Ramos (cell line): ENCODE results near the gene AVPR1B.
"Not testable (repeated sequence)": the region's sequence is repeated elsewhere in the genome, so short reads cannot be mapped to it uniquely, and the experiment has no call there.

Experiments used
- in situ Hi-C: fragments of 300-500 bp; cut with MboI; formaldehyde crosslinking; loops from one replicate; pipeline ENCODE4 v1.14.3; 2022; ENCODE audit warnings: low sequenced_read_pairs; ENCODE audit not compliant: unreplicated experiment

AVPR1B gene

GRCh38 chr1:206089341-206089740, 27.8 kb downstream of the AVPR1B start:
- in situ Hi-C loops = no loop called here

- in situ Hi-C loops = no loop called here
Measured at GRCh38 chr1:206087091-206087490, 30.1 kb downstream of the AVPR1B start.

GRCh38 chr1:206083750-206084149, 33.4 kb downstream of the AVPR1B start:
- in situ Hi-C loops = no loop called here

DNA sequence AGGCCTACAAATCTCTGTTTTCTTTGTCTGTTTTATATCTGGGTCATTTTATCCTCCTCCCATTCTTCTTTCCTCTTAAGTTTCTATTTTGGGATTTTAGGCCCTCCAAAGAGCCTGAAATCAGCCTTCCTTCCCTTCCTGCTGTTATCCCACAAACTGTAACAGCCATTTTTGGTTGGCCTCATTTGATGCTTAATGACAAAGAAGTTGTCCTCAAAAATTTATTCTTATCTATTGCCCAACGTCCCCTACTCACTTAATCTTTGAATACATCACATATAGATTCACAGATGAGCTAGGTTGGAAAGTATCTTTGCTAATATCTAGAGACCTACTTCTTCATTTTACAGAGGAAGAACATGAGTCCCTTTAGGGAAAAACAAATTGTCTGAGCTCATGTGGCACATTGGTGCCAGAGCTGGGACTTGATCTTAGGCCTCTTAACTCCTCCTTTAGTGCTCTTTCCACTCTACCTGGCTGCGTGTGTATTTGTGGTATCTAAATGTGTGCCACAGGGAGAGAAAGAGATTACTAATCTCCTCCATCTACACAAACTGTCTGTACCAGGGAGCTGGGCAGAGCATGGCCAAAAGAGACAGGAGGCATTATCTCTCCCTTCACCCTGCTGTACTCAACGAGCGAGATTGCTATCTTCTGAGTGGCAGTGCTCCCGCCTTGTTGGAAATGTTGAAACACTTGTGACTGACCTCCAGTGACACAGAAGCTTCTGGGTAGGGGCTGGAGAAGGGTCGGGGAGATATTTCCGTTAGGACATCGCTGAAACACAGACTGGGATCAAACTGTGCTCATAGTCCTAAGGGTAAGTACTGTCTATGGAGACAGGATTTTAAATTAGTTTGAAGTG, 34.1 kb downstream of the AVPR1B start:
- in situ Hi-C loops = no loop called here

- in situ Hi-C loops = no loop called here
Measured at GRCh38 chr1:206081856-206082255, 35.3 kb downstream of the AVPR1B start.

DNA sequence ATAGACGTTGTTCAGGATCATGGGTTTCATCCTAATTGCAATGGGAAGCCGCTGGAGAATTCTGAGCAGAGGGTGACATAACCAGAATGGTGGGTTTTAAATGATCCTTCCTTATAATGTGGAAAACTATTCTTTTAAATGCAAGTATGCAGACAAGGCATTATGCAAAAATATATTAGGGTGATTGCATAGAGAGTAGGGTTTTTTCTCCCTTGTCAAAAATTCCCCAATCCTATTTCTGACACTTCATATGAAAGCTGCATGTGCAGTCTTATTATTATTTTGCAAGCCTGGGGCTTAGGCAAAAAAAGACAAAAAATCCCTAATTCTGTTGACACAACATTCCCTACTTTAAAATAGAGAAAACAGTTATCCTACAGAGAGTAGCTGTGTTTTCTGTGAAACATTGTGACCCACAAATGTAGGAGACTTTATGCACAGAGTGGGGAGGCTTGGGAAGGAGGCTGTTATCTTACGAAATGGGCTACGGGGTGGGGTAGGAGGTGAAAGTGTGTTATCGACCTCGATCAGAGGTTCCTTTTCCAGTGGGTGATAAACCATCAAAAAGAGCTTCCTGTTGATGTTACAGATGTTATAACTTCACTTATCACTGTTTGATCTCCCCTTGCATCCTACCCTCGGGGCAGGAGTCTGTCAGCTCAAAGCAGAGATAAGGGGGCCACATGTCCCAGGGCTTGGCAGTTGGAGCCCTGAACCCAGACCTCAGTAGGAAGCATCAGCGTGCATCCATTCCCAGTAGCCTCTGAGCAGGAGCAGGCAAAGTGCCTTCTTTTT, 37.0 kb downstream of the AVPR1B start:
- in situ Hi-C loops = no loop called here

- in situ Hi-C loops = no loop called here
Measured at GRCh38 chr1:206079135-206079534, 38.1 kb downstream of the AVPR1B start.

GRCh38 chr1:206075786-206076755, 41.1 kb downstream of the AVPR1B start:
- in situ Hi-C loops = no loop called here

DNA sequence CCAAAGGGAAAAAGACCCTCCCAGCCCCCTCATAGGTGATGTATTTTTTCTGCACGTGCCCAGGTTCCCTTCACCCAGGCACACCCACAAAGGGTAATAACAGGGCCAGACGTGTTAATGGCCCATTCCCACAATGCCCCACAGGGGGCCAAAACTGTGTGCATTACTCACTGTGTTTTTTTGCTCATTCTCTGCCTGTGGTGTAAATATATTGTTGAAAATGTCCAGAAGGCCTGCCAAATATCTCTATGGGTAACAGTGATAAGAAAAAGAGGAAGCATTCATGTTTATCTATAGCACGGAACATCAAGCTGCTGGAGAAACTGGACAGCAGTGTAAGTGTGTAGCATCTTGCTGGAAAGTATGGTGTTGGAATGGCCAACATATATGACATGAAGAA, 42.3 kb downstream of the AVPR1B start:
- in situ Hi-C loops = no loop called here

DNA sequence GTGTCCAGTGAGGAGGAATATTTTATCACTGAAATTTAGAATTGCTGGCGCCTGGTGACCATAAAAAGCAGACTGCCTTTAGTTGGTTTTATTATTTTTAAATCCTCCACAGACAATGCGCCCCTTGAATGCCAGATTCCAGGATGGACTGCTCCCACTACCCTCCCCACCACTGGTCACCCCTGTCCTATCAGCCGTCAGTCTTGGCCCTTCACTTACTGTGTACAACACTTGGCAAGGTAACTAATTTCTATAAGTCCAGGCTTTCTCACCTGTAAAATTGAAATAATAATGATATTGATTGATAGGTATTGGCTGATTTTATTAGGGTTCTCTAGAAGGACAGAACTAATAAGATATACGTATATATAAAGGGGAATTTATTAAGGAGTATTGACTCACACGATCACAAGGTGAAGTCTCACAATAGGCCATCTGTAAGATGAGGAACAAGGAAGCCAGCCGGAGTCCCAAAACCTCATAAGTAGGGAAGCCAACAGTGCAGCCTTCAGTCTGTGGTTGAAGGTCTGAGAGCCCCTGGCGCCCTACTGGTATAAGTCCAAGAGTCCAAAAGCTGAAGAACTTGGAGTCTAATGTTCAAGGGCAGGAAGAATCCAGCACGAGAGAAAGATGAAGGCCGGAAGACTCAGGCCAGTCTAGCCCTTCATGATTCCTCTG, 46.4 kb downstream of the AVPR1B start:
- in situ Hi-C loops = no loop called here

GRCh38 chr1:206068314-206068713, 48.9 kb downstream of the AVPR1B start:
- in situ Hi-C loops = no loop called here

DNA sequence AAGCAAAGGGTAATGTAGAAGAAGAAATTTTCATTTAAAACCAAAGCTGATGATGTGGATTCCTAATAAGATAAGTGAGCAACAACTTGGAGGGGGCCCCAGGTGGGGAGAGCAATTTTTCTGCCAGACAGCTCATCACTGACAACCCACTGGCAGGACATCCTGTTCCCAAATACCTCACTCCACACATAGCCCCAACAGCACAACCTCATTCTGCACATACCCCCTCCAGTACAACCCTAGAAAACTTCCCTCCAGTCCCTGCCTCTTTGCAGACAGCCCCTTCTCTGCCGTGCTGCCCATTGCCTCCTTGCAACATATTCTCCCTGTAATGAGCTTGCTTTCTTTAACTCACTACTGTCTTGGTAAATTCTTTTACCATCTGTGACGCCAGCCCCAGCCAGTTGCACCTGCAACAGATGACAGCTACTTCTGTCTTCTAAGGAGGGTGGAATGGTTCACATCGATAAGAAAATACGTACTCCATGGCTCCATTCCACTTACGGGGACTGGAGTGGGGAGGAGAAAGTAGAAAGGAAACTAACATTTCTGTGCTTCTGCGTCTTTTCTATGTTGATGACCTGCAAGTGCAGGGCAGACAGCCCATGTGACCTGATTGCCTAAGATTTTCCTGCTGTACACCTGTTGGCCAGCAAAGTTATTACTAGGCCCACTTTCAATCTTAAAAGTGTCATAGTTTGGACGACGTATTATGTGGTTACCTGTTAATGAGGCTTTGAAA, 49.5 kb downstream of the AVPR1B start:
- in situ Hi-C loops = no loop called here

DNA sequence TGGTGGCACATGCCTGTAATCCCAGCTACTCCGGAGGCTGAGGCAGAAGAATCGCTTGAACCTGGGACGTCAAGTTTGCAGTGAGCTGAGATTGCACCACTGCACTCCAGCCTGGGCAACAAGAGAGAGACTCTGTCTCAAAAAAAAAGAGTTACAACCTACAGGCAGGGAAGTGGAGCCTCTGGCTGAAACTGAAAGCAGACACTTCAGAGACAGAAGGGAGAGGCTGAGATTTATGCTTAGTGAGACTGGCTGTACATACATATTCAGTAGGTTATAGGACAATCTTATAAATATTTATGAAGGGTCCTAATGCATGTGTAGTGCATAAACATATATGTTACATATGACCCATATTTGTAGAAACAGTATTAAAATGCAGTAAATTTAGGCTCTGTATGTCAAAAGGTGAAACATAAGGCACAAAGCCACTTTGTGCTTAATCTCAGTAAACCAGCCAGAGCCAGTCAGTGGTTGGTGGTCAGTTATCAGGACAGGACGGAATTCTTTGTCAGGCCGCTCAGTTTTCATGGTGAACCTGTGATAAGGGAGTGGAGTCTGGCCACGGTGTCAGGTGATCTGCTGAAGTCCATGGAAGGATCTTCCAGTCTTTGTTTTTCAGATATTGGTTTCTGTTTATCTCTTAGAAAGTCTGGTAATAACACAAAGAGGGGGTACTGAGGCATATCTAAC, 50.6 kb downstream of the AVPR1B start:
- in situ Hi-C loops = no loop called here

DNA sequence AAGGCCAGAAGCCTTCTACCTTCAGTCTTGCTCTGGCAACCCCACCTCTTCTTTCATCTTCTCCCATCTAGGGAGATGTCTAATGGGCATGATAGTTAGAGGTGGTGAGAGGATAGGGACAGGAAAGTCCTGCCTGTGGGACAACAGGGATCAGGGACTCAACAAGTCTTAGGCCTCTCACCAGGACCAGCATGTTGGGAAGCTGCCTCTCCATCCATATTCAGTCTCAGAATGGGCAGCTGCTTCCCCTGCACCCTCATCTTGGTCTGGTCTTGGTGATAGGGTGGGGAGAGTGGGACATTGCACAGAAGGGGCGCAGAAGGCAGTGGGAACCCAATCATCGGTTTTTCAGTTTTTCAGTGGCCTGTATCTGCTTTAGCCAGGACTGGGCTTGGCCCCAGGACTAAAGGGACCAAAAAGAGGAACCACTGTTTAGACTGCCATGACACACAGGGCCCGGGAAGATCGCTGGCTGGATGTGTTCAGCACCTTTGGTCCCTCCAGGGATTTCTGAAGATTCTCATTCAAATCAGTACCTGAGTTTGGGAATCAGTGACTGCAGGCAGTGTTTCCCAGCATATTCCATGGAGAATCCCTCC, 51.5 kb downstream of the AVPR1B start:
- in situ Hi-C loops = no loop called here

DNA sequence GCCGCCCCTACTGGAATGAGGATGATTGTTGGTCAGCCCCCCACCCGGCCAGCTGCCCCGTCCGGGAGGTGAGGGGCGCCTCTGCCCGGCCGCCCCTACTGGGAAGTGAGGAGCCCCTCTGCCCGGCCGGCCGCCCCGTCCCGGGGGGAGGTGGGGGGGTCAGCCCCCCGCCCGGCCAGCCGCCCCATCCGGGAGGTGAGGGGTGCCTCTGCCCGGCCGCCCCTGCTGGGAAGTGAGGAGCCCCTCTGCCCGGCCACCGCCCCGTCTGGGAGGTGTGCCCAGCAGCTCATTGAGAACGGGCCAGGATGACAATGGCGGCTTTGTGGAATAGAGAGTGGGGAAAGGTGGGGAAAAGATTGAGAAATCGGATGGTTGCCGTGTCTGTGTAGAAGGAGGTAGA, 52.7 kb downstream of the AVPR1B start:
- in situ Hi-C loops = not testable (repeated sequence)

DNA sequence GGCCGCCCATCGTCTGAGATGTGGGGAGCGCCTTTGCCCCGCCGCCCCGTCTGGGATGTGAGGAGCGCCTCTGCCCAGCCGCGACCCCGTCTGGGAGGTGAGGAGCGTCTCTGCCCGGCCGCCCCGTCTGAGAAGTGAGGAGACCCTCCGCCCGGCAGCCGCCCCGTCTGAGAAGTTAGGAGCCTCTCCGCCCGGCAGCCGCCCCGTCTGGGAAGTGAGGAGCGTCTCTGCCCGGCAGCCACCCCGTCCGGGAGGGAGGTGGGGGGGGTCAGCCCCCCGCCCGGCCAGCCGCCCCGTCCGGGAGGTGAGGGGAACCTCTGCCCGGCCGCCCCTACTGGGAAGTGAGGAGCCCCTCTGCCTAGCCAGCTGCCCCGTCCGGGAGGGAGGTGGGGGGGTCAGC, 53.2 kb downstream of the AVPR1B start:
- in situ Hi-C loops = not testable (repeated sequence)

GRCh38 chr1:206062464-206062863, 54.7 kb downstream of the AVPR1B start:
- in situ Hi-C loops = no loop called here

- in situ Hi-C loops = no loop called here
Measured at GRCh38 chr1:206060844-206061243, 56.3 kb downstream of the AVPR1B start.
